GM12801 (cell line): Measurements from ENCODE around the gene ATP12A.

Experiments used
- CTCF ChIP-seq: IDR thresholded peaks from one replicate; pipeline ENCODE4 v1.5.1; 2011; ENCODE audit warnings: control low read depth; ENCODE audit not compliant: insufficient read length; ENCODE audit errors: extremely low read depth

Gene ATP12A

GRCh38 chr13:24642219-24642618 lies 38.0 kb upstream of the ATP12A start:
- TF ChIP-seq CTCF, result no peak

GRCh38 chr13:24644036-24644435 lies 36.2 kb upstream of the ATP12A start:
- TF ChIP-seq CTCF, result no peak

- no peak for TF ChIP-seq CTCF
Observed at GRCh38 chr13:24648271-24648670, 31.9 kb upstream of the ATP12A start.

- TF ChIP-seq CTCF, result no peak
Observed at GRCh38 chr13:24648983-24649687, 31.1 kb upstream of the ATP12A start.

GRCh38 chr13:24649688-24650043 lies 30.5 kb upstream of the ATP12A start:
- no peak for TF ChIP-seq CTCF

GRCh38 chr13:24650161-24650560 lies 30.0 kb upstream of the ATP12A start:
- TF ChIP-seq CTCF, result no peak

- TF ChIP-seq CTCF, result no peak
Observed at GRCh38 chr13:24651718-24652345, 28.4 kb upstream of the ATP12A start.
